ENCODE results near the gene EXOC2. TPM values are rescaled to one million over a fixed set of nuclear protein-coding genes. Genes with fewer than 3 reads are reported as not detected.
"Not testable (repeated sequence)": the region's sequence is repeated elsewhere in the genome, so short reads cannot be mapped to it uniquely, and the experiment has no call there.

EXOC2 gene
- total RNA-seq, 4 donors from 2014 or later: 25.6 to 37.1 (median 30.8) TPM

DNA sequence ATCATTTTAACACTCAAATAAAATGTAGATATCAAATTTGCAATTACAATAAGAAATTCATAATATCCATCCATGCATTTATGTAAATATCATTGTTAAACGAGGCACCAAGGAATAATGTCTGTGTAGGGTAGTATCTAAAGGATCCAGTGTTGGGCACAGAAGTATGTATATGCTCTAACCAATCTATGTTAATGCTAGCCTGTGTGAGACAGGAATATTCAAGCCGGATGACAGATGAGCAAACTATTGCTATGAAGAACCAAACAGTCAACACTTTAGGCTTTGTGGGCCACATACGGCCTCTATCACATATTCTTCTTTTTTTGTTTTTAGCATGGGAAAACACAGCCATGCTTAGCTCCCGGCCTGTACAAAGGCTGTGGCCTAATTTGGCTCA, 81.0 kb downstream of the EXOC2 start:
- Histone ChIP-seq H3K27ac (no peak overlapping the region), H3K36me3 (no peaks in the 10 kb centered on the region), H3K4me1 (no peaks in the 10 kb centered on the region), H3K4me3 (replicated peaks in 1 of 3) (no peak overlapping the region), H3K27me3 (no peaks in the 10 kb centered on the region), H3K9me3 (no peaks in the 10 kb centered on the region)
- no peak for DNase-seq
- intact Hi-C loops (cut with DNase I): no loop called here
- TF ChIP-seq, protein P1, sequence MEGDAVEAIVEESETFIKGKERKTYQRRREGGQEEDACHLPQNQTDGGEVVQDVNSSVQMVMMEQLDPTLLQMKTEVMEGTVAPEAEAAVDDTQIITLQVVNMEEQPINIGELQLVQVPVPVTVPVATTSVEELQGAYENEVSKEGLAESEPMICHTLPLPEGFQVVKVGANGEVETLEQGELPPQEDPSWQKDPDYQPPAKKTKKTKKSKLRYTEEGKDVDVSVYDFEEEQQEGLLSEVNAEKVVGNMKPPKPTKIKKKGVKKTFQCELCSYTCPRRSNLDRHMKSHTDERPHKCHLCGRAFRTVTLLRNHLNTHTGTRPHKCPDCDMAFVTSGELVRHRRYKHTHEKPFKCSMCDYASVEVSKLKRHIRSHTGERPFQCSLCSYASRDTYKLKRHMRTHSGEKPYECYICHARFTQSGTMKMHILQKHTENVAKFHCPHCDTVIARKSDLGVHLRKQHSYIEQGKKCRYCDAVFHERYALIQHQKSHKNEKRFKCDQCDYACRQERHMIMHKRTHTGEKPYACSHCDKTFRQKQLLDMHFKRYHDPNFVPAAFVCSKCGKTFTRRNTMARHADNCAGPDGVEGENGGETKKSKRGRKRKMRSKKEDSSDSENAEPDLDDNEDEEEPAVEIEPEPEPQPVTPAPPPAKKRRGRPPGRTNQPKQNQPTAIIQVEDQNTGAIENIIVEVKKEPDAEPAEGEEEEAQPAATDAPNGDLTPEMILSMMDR (IDR thresholded peaks at IDR 0.05): no peak
- no peak for TF ChIP-seq POLR2A (IDR thresholded peaks at IDR 0.05)
- 66 to 68% methylated on average over 4 of the region's 4 CpGs for WGBS, 2 donors

DNA sequence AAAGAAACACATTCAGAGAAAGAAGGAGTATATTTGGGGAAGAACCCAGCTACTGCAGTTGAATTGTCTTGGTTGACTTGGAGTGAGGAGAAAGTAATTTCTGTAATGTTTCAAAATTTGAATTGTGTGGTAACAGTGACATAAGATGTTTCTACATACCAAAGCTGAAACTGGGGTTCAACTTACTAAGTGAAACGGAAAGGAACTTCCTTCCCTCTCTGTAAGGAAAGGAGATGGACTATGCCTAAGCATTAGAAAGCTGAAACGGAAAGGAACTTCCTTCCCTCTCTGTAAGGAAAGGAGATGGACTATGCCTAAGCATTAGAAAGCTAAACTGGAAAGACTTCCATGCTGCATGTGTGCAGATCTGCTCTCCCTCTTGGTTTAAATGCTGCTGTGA, 82.1 kb downstream of the EXOC2 start:
- no peak overlapping the region for H3K4me3 ChIP-seq (replicated peaks in 1 of 3)
- H3K4me1 ChIP-seq: no peaks in the 10 kb centered on the region

DNA sequence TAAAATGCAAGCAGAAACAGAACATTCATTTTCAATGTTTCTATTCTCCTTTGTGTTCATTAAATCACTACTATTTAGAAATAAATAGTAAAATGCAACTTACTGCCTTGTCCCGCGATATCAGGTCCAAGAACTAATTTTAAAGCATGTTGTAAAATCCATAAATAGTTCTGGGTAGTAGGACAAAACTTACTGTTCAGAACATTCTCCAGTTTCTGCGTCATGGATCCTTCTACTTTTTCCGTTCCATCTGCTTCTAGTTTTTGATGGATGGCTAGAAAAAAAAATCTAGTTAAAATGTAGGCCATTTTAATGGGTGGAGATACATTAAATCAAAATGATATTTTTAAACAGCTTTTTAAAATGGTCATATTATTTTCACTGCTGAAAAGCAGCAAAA, 83.0 kb downstream of the EXOC2 start:
- TF ChIP-seq, protein P1 (IDR thresholded peaks at IDR 0.05): no peak
- TF ChIP-seq POLR2A (IDR thresholded peaks at IDR 0.05): no peak
- intact Hi-C loops (cut with DNase I): no loop called here

More for the DNA sequence above, 82.1 kb downstream of the EXOC2 start:
- H3K27me3 ChIP-seq: no peaks in the 10 kb centered on the region
- intact Hi-C loops (cut with DNase I): no loop called here
- DNase-seq: no peak
- TF ChIP-seq, protein P1 (IDR thresholded peaks at IDR 0.05): no peak
- TF ChIP-seq POLR2A (IDR thresholded peaks at IDR 0.05): no peak
- H3K27ac ChIP-seq: no peak overlapping the region
- H3K9me3 ChIP-seq: no peaks in the 10 kb centered on the region
- 80 to 86% methylated on average over 2 of the region's 2 CpGs for WGBS, 2 donors
- no peaks in the 10 kb centered on the region for H3K36me3 ChIP-seq

DNA sequence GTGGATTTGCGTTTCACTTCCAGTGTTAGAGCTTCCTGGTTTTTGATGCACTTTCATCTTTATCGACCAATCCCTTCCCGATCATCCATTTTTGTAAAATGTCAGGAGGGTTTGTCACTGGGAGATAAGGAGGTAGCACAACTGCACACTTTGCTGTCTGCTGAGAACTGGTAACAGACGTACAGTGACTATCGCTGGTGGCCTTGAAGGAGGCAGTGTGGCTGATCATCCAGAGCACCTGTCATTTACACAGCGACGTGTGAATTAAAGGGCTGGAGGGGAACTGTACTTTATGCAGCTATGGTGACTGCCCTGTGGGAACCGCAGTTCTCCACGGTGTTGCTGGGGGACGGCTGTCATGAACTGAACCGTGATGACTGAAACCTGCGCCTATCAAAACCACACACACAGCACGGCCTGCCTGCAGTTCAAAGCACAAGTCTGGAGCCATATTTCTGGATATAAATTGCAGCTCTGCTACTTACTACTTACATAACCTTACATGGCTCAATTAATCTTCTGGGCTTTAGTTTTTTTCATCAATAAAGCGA, 86.0 kb downstream of the EXOC2 start:
- intact Hi-C loops (cut with DNase I): no loop called here
- TF ChIP-seq POLR2A (IDR thresholded peaks at IDR 0.05): no peak
- TF ChIP-seq, protein P1 (IDR thresholded peaks at IDR 0.05): no peak

More for the DNA sequence above, 83.0 kb downstream of the EXOC2 start:
- no peaks in the 10 kb centered on the region for H3K4me1 ChIP-seq
- 96% methylated on average over 4 of the region's 4 CpGs for WGBS, 2 donors
- H3K9me3 ChIP-seq: no peaks in the 10 kb centered on the region
- no peak overlapping the region for H3K27ac ChIP-seq
- H3K27me3 ChIP-seq: no peaks in the 10 kb centered on the region
- H3K36me3 ChIP-seq: no peaks in the 10 kb centered on the region
- DNase-seq: no peak
- no peak overlapping the region for H3K4me3 ChIP-seq (replicated peaks in 1 of 3)

DNA sequence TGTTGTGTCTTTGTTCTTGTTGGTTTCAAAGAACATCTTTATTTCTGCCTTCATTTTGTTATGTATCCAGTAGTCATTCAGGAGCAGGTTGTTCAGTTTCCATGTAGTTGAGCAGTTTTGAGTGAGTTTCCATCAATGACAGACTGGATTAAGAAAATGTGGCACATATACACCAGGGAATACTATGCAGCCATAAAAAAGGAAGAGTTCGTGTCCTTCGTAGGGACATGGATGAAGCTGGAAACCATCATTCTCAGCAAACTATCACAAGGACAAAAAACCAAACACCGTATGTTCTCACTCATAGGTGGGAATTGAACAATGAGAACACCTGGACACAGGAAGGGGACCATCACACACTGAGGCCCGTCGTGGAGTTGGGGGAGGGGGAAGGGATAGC, 87.0 kb downstream of the EXOC2 start:
- H3K27ac ChIP-seq; H3K9me3 ChIP-seq; H3K36me3 ChIP-seq; DNase-seq; H3K27me3 ChIP-seq; intact Hi-C loops (cut with DNase I); H3K4me1 ChIP-seq; H3K4me3 ChIP-seq (replicated peaks in 1 of 3): not testable (repeated sequence)
- 97 to 98% methylated on average over 5 of the region's 5 CpGs for WGBS, 2 donors

More for the DNA sequence above, 86.0 kb downstream of the EXOC2 start:
- no peaks in the 10 kb centered on the region for H3K36me3 ChIP-seq
- DNase-seq: no peak
- no peak overlapping the region for H3K4me3 ChIP-seq (replicated peaks in 1 of 3)
- H3K27ac ChIP-seq: no peak overlapping the region
- WGBS, 2 donors: 93 to 96% methylated on average over 14 of the region's 14 CpGs
- no peaks in the 10 kb centered on the region for H3K27me3 ChIP-seq
- H3K9me3 ChIP-seq: no peaks in the 10 kb centered on the region
- no peaks in the 10 kb centered on the region for H3K4me1 ChIP-seq

All from thyroid gland (tissue), 4 donors.